Germinal center (tissue), 1 donor: ENCODE measurements around the gene DCAF17.
"Not testable (repeated sequence)": the region's sequence is repeated elsewhere in the genome, so short reads cannot be mapped to it uniquely, and the experiment has no call there.

ENCODE experiments used
- DNase-seq: peaks from one replicate; pipeline ENCODE4 v3.0.0; 2012; ENCODE audit warnings: mixed read lengths, low spot score

Gene DCAF17

GRCh38 chr2:171514908-171515582, 81.0 kb downstream of the DCAF17 start:
- DNase-seq, result no peak

- DNase-seq, result no peak
These were observed 81.8 kb downstream of the DCAF17 start for GRCh38 chr2:171515672-171516298.

GRCh38 chr2:171516793-171517192, 82.8 kb downstream of the DCAF17 start:
- DNase-seq, result no peak

GRCh38 chr2:171520471-171520870, 86.4 kb downstream of the DCAF17 start:
- no peak for DNase-seq

- no peak for DNase-seq
These were observed 87.5 kb downstream of the DCAF17 start for GRCh38 chr2:171521361-171522051.

GRCh38 chr2:171522052-171522787, 88.2 kb downstream of the DCAF17 start, which contains the start of gene CYBRD1:
CYBRD1 (plus strand) TSS chr2:171522474; CDS start chr2:171522546, 72 bp downstream.
- peak; percentile 18 for DNase-seq

- peak; percentile 24 for DNase-seq
These were observed 88.7 kb downstream of the DCAF17 start for GRCh38 chr2:171522788-171523087.

- DNase-seq, result peak; percentile 14
These were observed 89.3 kb downstream of the DCAF17 start for GRCh38 chr2:171523088-171524017.

- no peak for DNase-seq
These were observed 90.0 kb downstream of the DCAF17 start for GRCh38 chr2:171524018-171524401.

GRCh38 chr2:171529914-171530313, 95.9 kb downstream of the DCAF17 start:
- no peak for DNase-seq

GRCh38 chr2:171530378-171530777, 96.4 kb downstream of the DCAF17 start:
- no peak for DNase-seq

- DNase-seq, result not testable (repeated sequence)
These were observed 96.8 kb downstream of the DCAF17 start for GRCh38 chr2:171530859-171531258.

GRCh38 chr2:171531291-171531690, 97.3 kb downstream of the DCAF17 start:
- DNase-seq, result no peak

- no peak for DNase-seq
These were observed 97.9 kb downstream of the DCAF17 start for GRCh38 chr2:171531836-171532450.

GRCh38 chr2:171533331-171533730, 99.3 kb downstream of the DCAF17 start:
- no peak for DNase-seq
